Liver (tissue), 9 donors: Measurements from ENCODE around the gene BCL2L1. TPM values are rescaled to one million over a fixed set of nuclear protein-coding genes. Genes with fewer than 3 reads are reported as not detected.

ENCODE experiments used
- DNase-seq: peaks from one replicate; pipeline ENCODE4 v3.0.0-alpha.2; 2017; ENCODE audit warnings: low spot score
- H3K27ac ChIP-seq, 2 donors: one replicate each; pipeline ENCODE4 v1.7.0; 2013; ENCODE audit warnings: inconsistent platforms in 2 of 2, low read length in 2 of 2, control low read depth in 1 of 2, low read depth in 1 of 2, mild to moderate bottlenecking in 1 of 2
- H3K27me3 ChIP-seq, 4 donors: one replicate each; pipeline versions ENCODE4 v1.6.1 to v1.7.0; 2013; ENCODE audit warnings: low read length in 3 of 4, inconsistent platforms in 1 of 4, mild to moderate bottlenecking in 1 of 4, moderate library complexity in 1 of 4; ENCODE audit not compliant: control insufficient read depth in 4 of 4, insufficient read depth in 4 of 4
- H3K36me3 ChIP-seq, 4 donors: one replicate each; pipeline versions ENCODE4 v1.6.1 to v1.7.0; 2013; ENCODE audit warnings: low read length in 3 of 4, mild to moderate bottlenecking in 3 of 4, low read depth in 1 of 4, moderate library complexity in 1 of 4; ENCODE audit not compliant: control insufficient read depth in 4 of 4, insufficient read depth in 3 of 4
- H3K4me1 ChIP-seq, 4 donors: one replicate each; pipeline versions ENCODE4 v1.6.1 to v1.7.0; 2013; ENCODE audit warnings: low read length in 3 of 4, mild to moderate bottlenecking in 3 of 4, moderate library complexity in 1 of 4; ENCODE audit not compliant: control insufficient read depth in 4 of 4, insufficient read depth in 4 of 4
- H3K4me3 ChIP-seq, 3 donors: one replicate each; pipeline versions ENCODE4 v1.6.1 to v1.7.0; 2013; ENCODE audit warnings: low read length in 3 of 3, control low read depth in 1 of 3, low read depth in 1 of 3, mild to moderate bottlenecking in 1 of 3
- H3K9ac ChIP-seq, 2 donors: one replicate each; pipeline ENCODE4 v1.7.0; 2013; ENCODE audit warnings: low read length in 2 of 2, mild to moderate bottlenecking in 2 of 2, moderate library complexity in 2 of 2, control low read depth in 1 of 2, low read depth in 1 of 2
- H3K9me3 ChIP-seq, 4 donors: one replicate each; pipeline versions ENCODE4 v1.6.1 to v1.7.0; 2013; ENCODE audit warnings: low read length in 3 of 4; ENCODE audit not compliant: control insufficient read depth in 4 of 4
- EGR1 ChIP-seq, 2 donors: IDR thresholded peaks; 2 replicates each; pipeline ENCODE4 v1.6.1; 2016 to 2018; ENCODE audit warnings: antibody characterized with exemption in 2 of 2, low read depth in 2 of 2
- FOXA1 ChIP-seq: IDR thresholded peaks from 2 replicates; pipeline ENCODE4 v1.6.1; 2016; ENCODE audit warnings: antibody characterized with exemption
- FOXA2 ChIP-seq: IDR thresholded peaks from 2 replicates; pipeline ENCODE4 v1.6.1; 2016; ENCODE audit warnings: antibody characterized with exemption
- GABPA ChIP-seq, 2 donors: IDR thresholded peaks in 1 of 2; conservative IDR thresholded peaks in 1 of 2; 2 replicates each; pipeline ENCODE4 v1.6.1; 2016; ENCODE audit warnings: antibody characterized with exemption in 2 of 2, mild to moderate bottlenecking in 1 of 2, moderate library complexity in 1 of 2
- HNF4A ChIP-seq, 2 donors: conservative IDR thresholded peaks; 2 replicates each; pipeline ENCODE4 v1.6.1; 2016; ENCODE audit warnings: antibody characterized with exemption in 2 of 2, mild to moderate bottlenecking in 2 of 2
- HNF4G ChIP-seq: IDR thresholded peaks from 2 replicates; pipeline ENCODE4 v1.6.1; 2016; ENCODE audit warnings: antibody characterized with exemption
- JUND ChIP-seq, 2 donors: IDR thresholded peaks; 2 replicates each; pipeline ENCODE4 v1.6.1; 2016; ENCODE audit warnings: antibody characterized with exemption in 2 of 2
- NR2F2 ChIP-seq: IDR thresholded peaks from 2 replicates; pipeline ENCODE4 v1.6.1; 2016; ENCODE audit warnings: antibody characterized with exemption
- RAD21 ChIP-seq, 2 donors: IDR thresholded peaks; 2 replicates each; pipeline ENCODE4 v1.6.1; 2016; ENCODE audit warnings: antibody characterized with exemption in 2 of 2, mild to moderate bottlenecking in 2 of 2
- RXRA ChIP-seq, 2 donors: IDR thresholded peaks; 2 replicates each; pipeline ENCODE4 v1.6.1; 2017 to 2018; ENCODE audit warnings: antibody characterized with exemption in 2 of 2, mild to moderate bottlenecking in 1 of 2
- SP1 ChIP-seq: IDR thresholded peaks from 2 replicates; pipeline ENCODE4 v1.6.1; 2018; ENCODE audit warnings: antibody characterized with exemption, mild to moderate bottlenecking
- TAF1 ChIP-seq: conservative IDR thresholded peaks from 2 replicates; pipeline ENCODE4 v1.6.1; 2016; ENCODE audit warnings: antibody characterized with exemption, mild to moderate bottlenecking
- YY1 ChIP-seq: IDR thresholded peaks from 2 replicates; pipeline ENCODE4 v1.6.1; 2016; ENCODE audit warnings: antibody characterized with exemption, mild to moderate bottlenecking
- WGBS: extraction: QIAGEN DNeasy Blood & Tissue Kit; methylation state at CpG from one replicate; pipeline ENCODE4 v1.1.7; 2013; 5-methylcytosine and 5-hydroxymethylcytosine counted together
- polyA plus RNA-seq, 2 donors: library from polyadenylated mRNA; stranded (reverse) in 1 of 2; unstranded in 1 of 2; fragments of 200-250 nt in 1 of 2; fragments of >200 nt in 1 of 2; fragmentation: Nextera tagmentation in 1 of 2; extraction: Ambion mirVana in 1 of 2; gene quantifications; one replicate each; pipeline versions ENCODE4 v1.2.1 to v1.2.3, GENCODE V29; 2013 to 2015
- total RNA-seq, 2 donors: library from RNA; depleted of rRNA; stranded (reverse); fragments of >200 nt; gene quantifications; one replicate each; pipeline ENCODE4 v1.2.3, GENCODE V29; 2014
- TF ChIP-seq, protein P1 (sequence below): IDR thresholded peaks from 2 replicates; pipeline ENCODE4 v1.6.1; 2016; ENCODE audit warnings: antibody characterized with exemption
- TF ChIP-seq, protein P2 (sequence below): IDR thresholded peaks from 2 replicates; pipeline ENCODE4 v1.6.1; 2016; ENCODE audit warnings: antibody characterized with exemption, mild to moderate bottlenecking
- TF ChIP-seq, protein P3 (sequence below): fragments of 150-350 bp; IDR thresholded peaks from 2 replicates; pipeline ENCODE4 v1.5.1; 2017; ENCODE audit warnings: improper control_type of control experiment, low read depth, low read length; ENCODE audit not compliant: missing input control
- TF ChIP-seq, protein P4 (sequence below): IDR thresholded peaks from 2 replicates; pipeline ENCODE4 v1.6.1; 2016; ENCODE audit warnings: antibody characterized with exemption
- TF ChIP-seq, protein P5 (sequence below): IDR thresholded peaks from 2 replicates; pipeline ENCODE4 v1.6.1; 2016; ENCODE audit warnings: antibody characterized with exemption
- donor health status: healthy.
- donor health status: healthy.
- donor health status: healthy.
- donor health status: healthy.
- donor health status: healthy.

Gene BCL2L1
- total and polyA plus RNA-seq, 4 donors = 29.7 to 124 (median 46.0) TPM

DNA sequence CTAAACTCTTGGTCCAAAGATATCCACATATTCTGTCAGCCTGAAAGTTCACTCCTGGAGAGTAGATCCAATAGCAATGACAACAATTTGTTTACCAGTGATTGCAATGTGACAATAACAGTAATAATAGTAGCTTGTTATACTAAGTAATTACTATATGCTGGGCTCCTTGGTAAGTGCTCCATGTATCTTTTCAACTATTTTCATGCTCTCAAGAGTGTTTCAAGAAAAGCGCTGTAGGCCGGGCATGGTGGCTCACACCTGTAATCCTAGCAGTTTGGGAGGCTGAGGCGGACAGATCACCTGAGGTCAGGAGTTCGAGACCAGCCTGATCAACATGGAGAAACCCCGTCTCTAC, 15.4 kb downstream of the BCL2L1 start:
- Histone ChIP-seq H3K9ac (no peak overlapping the region), H3K4me3 (no peak overlapping the region), H3K4me1 (peaks cover 21 to 74% (median 62%) of the 10 kb centered on the region in 4 donors), H3K36me3 (peaks cover 0 to 5% (median 3%) of the 10 kb centered on the region in 4 donors), H3K9me3 (no peaks in the 10 kb centered on the region), H3K27ac (peak overlapping the region in 1 of 2 donors; percentile 20), H3K27me3 (no peaks in the 10 kb centered on the region)
- TF ChIP-seq, protein P1, sequence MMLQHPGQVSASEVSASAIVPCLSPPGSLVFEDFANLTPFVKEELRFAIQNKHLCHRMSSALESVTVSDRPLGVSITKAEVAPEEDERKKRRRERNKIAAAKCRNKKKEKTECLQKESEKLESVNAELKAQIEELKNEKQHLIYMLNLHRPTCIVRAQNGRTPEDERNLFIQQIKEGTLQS = no peak
- TF ChIP-seq RXRA (IDR thresholded peaks at IDR 0.05) (no peak), TAF1 (no peak), JUND (IDR thresholded peaks at IDR 0.05) (no peak), NR2F2 (no peak), FOXA1 (no peak), GABPA (IDR thresholded peaks at IDR 0.05 in 1 of 2, conservative IDR thresholded peaks at IDR 0.05 in 1 of 2) (no peak), HNF4A (conservative IDR thresholded peaks at IDR 0.05) (no peak), SP1 (no peak), RAD21 (IDR thresholded peaks at IDR 0.05) (no peak), FOXA2 (no peak), EGR1 (IDR thresholded peaks at IDR 0.05; ENCODE audit: low read depth in 2 of 2) (no peak), HNF4G (no peak), YY1 (no peak)
- TF ChIP-seq, protein P2, sequence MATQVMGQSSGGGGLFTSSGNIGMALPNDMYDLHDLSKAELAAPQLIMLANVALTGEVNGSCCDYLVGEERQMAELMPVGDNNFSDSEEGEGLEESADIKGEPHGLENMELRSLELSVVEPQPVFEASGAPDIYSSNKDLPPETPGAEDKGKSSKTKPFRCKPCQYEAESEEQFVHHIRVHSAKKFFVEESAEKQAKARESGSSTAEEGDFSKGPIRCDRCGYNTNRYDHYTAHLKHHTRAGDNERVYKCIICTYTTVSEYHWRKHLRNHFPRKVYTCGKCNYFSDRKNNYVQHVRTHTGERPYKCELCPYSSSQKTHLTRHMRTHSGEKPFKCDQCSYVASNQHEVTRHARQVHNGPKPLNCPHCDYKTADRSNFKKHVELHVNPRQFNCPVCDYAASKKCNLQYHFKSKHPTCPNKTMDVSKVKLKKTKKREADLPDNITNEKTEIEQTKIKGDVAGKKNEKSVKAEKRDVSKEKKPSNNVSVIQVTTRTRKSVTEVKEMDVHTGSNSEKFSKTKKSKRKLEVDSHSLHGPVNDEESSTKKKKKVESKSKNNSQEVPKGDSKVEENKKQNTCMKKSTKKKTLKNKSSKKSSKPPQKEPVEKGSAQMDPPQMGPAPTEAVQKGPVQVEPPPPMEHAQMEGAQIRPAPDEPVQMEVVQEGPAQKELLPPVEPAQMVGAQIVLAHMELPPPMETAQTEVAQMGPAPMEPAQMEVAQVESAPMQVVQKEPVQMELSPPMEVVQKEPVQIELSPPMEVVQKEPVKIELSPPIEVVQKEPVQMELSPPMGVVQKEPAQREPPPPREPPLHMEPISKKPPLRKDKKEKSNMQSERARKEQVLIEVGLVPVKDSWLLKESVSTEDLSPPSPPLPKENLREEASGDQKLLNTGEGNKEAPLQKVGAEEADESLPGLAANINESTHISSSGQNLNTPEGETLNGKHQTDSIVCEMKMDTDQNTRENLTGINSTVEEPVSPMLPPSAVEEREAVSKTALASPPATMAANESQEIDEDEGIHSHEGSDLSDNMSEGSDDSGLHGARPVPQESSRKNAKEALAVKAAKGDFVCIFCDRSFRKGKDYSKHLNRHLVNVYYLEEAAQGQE = no peak
- TF ChIP-seq, protein P3, sequence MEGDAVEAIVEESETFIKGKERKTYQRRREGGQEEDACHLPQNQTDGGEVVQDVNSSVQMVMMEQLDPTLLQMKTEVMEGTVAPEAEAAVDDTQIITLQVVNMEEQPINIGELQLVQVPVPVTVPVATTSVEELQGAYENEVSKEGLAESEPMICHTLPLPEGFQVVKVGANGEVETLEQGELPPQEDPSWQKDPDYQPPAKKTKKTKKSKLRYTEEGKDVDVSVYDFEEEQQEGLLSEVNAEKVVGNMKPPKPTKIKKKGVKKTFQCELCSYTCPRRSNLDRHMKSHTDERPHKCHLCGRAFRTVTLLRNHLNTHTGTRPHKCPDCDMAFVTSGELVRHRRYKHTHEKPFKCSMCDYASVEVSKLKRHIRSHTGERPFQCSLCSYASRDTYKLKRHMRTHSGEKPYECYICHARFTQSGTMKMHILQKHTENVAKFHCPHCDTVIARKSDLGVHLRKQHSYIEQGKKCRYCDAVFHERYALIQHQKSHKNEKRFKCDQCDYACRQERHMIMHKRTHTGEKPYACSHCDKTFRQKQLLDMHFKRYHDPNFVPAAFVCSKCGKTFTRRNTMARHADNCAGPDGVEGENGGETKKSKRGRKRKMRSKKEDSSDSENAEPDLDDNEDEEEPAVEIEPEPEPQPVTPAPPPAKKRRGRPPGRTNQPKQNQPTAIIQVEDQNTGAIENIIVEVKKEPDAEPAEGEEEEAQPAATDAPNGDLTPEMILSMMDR = no peak
- TF ChIP-seq, protein P4, sequence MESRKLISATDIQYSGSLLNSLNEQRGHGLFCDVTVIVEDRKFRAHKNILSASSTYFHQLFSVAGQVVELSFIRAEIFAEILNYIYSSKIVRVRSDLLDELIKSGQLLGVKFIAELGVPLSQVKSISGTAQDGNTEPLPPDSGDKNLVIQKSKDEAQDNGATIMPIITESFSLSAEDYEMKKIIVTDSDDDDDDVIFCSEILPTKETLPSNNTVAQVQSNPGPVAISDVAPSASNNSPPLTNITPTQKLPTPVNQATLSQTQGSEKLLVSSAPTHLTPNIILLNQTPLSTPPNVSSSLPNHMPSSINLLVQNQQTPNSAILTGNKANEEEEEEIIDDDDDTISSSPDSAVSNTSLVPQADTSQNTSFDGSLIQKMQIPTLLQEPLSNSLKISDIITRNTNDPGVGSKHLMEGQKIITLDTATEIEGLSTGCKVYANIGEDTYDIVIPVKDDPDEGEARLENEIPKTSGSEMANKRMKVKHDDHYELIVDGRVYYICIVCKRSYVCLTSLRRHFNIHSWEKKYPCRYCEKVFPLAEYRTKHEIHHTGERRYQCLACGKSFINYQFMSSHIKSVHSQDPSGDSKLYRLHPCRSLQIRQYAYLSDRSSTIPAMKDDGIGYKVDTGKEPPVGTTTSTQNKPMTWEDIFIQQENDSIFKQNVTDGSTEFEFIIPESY = no peak
- TF ChIP-seq, protein P5, sequence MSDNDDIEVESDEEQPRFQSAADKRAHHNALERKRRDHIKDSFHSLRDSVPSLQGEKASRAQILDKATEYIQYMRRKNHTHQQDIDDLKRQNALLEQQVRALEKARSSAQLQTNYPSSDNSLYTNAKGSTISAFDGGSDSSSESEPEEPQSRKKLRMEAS = no peak
- DNase-seq = no peak
- WGBS = 96% methylated on average over 5 of the region's 5 CpGs
